ENCODE data around the gene NQO2.
"Not testable (repeated sequence)": the region's sequence is repeated elsewhere in the genome, so short reads cannot be mapped to it uniquely, and the experiment has no call there.

Gene NQO2

GRCh38 chr6:2970753-2971419 lies 28.8 kb upstream of the NQO2 start:
- DNase-seq = peak; percentile 59

- DNase-seq = peak; percentile 43
Observed at GRCh38 chr6:2971420-2972218, 28.1 kb upstream of the NQO2 start, which contains the start of gene SERPINB6. Gene SERPINB6, minus strand, starts transcription at chr6:2971567. Its CDS starts 12,235 bp downstream, at chr6:2959332.

- not testable (repeated sequence) for DNase-seq
Observed at GRCh38 chr6:2972219-2972487, 27.5 kb upstream of the NQO2 start.

GRCh38 chr6:2972685-2973084 lies 27.0 kb upstream of the NQO2 start:
- DNase-seq = not testable (repeated sequence)

GRCh38 chr6:2973180-2973579 lies 26.5 kb upstream of the NQO2 start:
- not testable (repeated sequence) for DNase-seq

GRCh38 chr6:2973676-2974075 lies 26.0 kb upstream of the NQO2 start:
- peak; percentile 37 for DNase-seq

- DNase-seq = no peak
Observed at GRCh38 chr6:2976060-2976459, 23.6 kb upstream of the NQO2 start.

GRCh38 chr6:2976571-2977085 lies 23.1 kb upstream of the NQO2 start:
- DNase-seq = no peak

- DNase-seq = no peak
Observed at GRCh38 chr6:2977290-2977689, 22.4 kb upstream of the NQO2 start.

- DNase-seq = no peak
Observed at GRCh38 chr6:2977799-2978590, 21.7 kb upstream of the NQO2 start.

- no peak for DNase-seq
Observed at GRCh38 chr6:2978923-2979322, 20.8 kb upstream of the NQO2 start.

- DNase-seq = no peak
Observed at GRCh38 chr6:2979819-2980464, 19.8 kb upstream of the NQO2 start.

GRCh38 chr6:2980465-2980855 lies 19.2 kb upstream of the NQO2 start:
- no peak for DNase-seq

- no peak for DNase-seq
Observed at GRCh38 chr6:2982426-2983117, 17.1 kb upstream of the NQO2 start.

- no peak for DNase-seq
Observed at GRCh38 chr6:2984738-2985406, 14.8 kb upstream of the NQO2 start.

- no peak for DNase-seq
Observed at GRCh38 chr6:2986722-2987221, 12.9 kb upstream of the NQO2 start.

- no peak for DNase-seq
Observed at GRCh38 chr6:2988094-2988425, 11.6 kb upstream of the NQO2 start.

GRCh38 chr6:2988426-2989331 lies 11.0 kb upstream of the NQO2 start:
- DNase-seq = peak; percentile 82

GRCh38 chr6:2989332-2990247 lies 10.1 kb upstream of the NQO2 start:
- peak; percentile 87 for DNase-seq

Data from CD4-positive, alpha-beta T cell treated with Interleukin-15 for 1 hour (primary cell).